HCT116 (cell line): Measurements from ENCODE around the gene FHDC1.

Source experiments
- CTCF ChIP-seq, 3 experiments: fragments of 200-600 bp in 1 of 3; sonication (generic) in 1 of 3; IDR thresholded peaks in 2 of 3; conservative IDR thresholded peaks in 1 of 3; 2 replicates each; pipeline ENCODE4 v1.5.1; 2012 to 2017; ENCODE audit warnings: low read depth in 2 of 3, low read length in 2 of 3, antibody characterized with exemption in 1 of 3, borderline replicate concordance in 1 of 3, control low read depth in 1 of 3, mild to moderate bottlenecking in 1 of 3, mixed read lengths in 1 of 3, mixed run types in 1 of 3, moderate library complexity in 1 of 3; ENCODE audit not compliant: insufficient read depth in 1 of 3
- EZH2 ChIP-seq: fragments of 200-600 bp; sonication (generic); IDR thresholded peaks from 2 replicates; pipeline ENCODE4 v1.6.1; 2017; ENCODE audit warnings: antibody characterized with exemption, mixed run types
- POLR2A ChIP-seq: IDR thresholded peaks from 2 replicates; pipeline ENCODE4 v1.7.0; 2011; ENCODE audit warnings: borderline replicate concordance; ENCODE audit not compliant: insufficient read depth, insufficient read length; ENCODE audit errors: extremely low read depth
- POLR2AphosphoS5 ChIP-seq: IDR thresholded peaks from 2 replicates; pipeline ENCODE4 v1.6.1; 2011; ENCODE audit warnings: mild to moderate bottlenecking, low read depth, low read length, moderate library complexity
- RAD21 ChIP-seq: IDR thresholded peaks from 2 replicates; pipeline ENCODE4 v1.6.1; 2012; ENCODE audit warnings: low read depth, mild to moderate bottlenecking
- SIN3A ChIP-seq: IDR thresholded peaks from 2 replicates; pipeline ENCODE4 v1.6.1; 2012; ENCODE audit warnings: low read depth
- SP1 ChIP-seq: IDR thresholded peaks from 2 replicates; pipeline ENCODE4 v1.6.1; 2012; ENCODE audit warnings: low read depth
- ZNF274 ChIP-seq: fragments of 200-500 bp; sonication (Bioruptor generic); IDR thresholded peaks from 2 replicates; pipeline ENCODE4 v1.6.1; 2014; ENCODE audit warnings: mild to moderate bottlenecking, low read depth, low read length, inconsistent platforms
- TF ChIP-seq, protein P1 (sequence below): IDR thresholded peaks from 2 replicates; pipeline ENCODE4 v1.6.1; 2012; ENCODE audit warnings: low read depth
- TF ChIP-seq, protein P2 (sequence below): IDR thresholded peaks from 2 replicates; pipeline ENCODE4 v1.6.1; 2012

DNA sequence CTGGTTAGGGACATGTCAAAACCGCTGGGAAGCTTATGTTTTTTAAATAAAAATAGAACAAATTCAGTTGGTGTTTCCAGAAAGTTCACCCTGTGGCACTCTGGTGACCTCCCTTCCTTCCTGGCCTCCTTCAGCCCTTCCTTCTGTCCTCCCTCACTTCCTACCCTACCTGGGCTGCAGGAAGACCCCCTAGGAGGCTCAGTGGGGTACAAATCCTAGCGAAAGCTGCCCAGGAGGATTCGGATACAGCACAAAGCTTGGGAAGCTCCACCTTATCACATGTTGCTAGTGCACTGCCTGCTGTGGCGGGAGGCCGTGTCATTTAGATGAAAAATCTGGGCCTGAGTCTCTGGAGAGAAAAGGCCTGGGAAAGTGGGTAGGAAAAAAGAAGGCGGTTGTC is 60.5 kb downstream of the FHDC1 start:
- no peak for TF ChIP-seq CTCF (IDR thresholded peaks at IDR 0.05 in 2 of 3, conservative IDR thresholded peaks at IDR 0.05 in 1 of 3; ENCODE audit: borderline replicate concordance in 1 of 3, insufficient read depth in 1 of 3, low read depth in 2 of 3, low read length in 2 of 3)
- no peak for TF ChIP-seq POLR2AphosphoS5
- TF ChIP-seq SIN3A = no peak
- TF ChIP-seq ZNF274 = no peak
- no peak for TF ChIP-seq POLR2A
- TF ChIP-seq, protein P1, sequence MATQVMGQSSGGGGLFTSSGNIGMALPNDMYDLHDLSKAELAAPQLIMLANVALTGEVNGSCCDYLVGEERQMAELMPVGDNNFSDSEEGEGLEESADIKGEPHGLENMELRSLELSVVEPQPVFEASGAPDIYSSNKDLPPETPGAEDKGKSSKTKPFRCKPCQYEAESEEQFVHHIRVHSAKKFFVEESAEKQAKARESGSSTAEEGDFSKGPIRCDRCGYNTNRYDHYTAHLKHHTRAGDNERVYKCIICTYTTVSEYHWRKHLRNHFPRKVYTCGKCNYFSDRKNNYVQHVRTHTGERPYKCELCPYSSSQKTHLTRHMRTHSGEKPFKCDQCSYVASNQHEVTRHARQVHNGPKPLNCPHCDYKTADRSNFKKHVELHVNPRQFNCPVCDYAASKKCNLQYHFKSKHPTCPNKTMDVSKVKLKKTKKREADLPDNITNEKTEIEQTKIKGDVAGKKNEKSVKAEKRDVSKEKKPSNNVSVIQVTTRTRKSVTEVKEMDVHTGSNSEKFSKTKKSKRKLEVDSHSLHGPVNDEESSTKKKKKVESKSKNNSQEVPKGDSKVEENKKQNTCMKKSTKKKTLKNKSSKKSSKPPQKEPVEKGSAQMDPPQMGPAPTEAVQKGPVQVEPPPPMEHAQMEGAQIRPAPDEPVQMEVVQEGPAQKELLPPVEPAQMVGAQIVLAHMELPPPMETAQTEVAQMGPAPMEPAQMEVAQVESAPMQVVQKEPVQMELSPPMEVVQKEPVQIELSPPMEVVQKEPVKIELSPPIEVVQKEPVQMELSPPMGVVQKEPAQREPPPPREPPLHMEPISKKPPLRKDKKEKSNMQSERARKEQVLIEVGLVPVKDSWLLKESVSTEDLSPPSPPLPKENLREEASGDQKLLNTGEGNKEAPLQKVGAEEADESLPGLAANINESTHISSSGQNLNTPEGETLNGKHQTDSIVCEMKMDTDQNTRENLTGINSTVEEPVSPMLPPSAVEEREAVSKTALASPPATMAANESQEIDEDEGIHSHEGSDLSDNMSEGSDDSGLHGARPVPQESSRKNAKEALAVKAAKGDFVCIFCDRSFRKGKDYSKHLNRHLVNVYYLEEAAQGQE = no peak
- no peak for TF ChIP-seq SP1
- no peak for TF ChIP-seq RAD21
- TF ChIP-seq, protein P2, sequence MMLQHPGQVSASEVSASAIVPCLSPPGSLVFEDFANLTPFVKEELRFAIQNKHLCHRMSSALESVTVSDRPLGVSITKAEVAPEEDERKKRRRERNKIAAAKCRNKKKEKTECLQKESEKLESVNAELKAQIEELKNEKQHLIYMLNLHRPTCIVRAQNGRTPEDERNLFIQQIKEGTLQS = no peak
- TF ChIP-seq EZH2 = no peak
